K562 (cell line): Measurements from ENCODE around the gene SDCCAG8. TPM values are rescaled to one million over a fixed set of nuclear protein-coding genes. Genes with fewer than 3 reads are reported as not detected.

Source experiments
- ATAC-seq: fragments of 200-7000 bp; cut with Tn5 transposase; 3 replicates; pipeline ENCODE4 v1.9.1; 2020; ENCODE audit warnings: moderate library complexity
- BruUV-seq: library from RNA; stranded (reverse); fragments of 400-500 nt; replicated peaks from 2 replicates; lab custom pipeline; 2021; lab: Mats Ljungman, UMichigan
- CTCF ChIA-PET: fragments of 300-600 bp; formaldehyde crosslinking; extraction: SDS; loops from one replicate; lab custom pipeline; 2021; ENCODE audit warnings: low intra/inter-chr PET ratio; lab: Yijun Ruan, JAX
- POLR2A ChIA-PET: fragments of 300-600, 350-650 bp; sonication (Branson Sonifier 250); formaldehyde crosslinking; extraction: SDS; loops from one replicate; lab custom pipeline; 2021; ENCODE audit warnings: antibody characterized with exemption, inconsistent platforms; lab: Yijun Ruan, JAX
- DNase-seq, 4 experiments: peaks; one replicate each; pipeline versions ENCODE4 v3.0.0 to v3.0.0-alpha.2; 2011 to 2018; ENCODE audit warnings: low spot score in 3 of 4, mixed read lengths in 3 of 4; ENCODE audit errors: extremely low read depth in 1 of 4
- FAIRE-seq: peaks from 2 replicates; lab custom pipeline; 2011; peaks lifted over from hg19 to GRCh38; lab: Jason Lieb, UNC
- H2AFZ ChIP-seq: 2 replicates; pipeline ENCODE4 v1.6.0; 2011; ENCODE audit warnings: low read depth, low read length, control low read depth, inconsistent platforms
- H3K27ac ChIP-seq: fragments of 200-600 bp; 3 replicates; pipeline ENCODE4 v1.8.0; 2011; ENCODE audit warnings: low read depth, mild to moderate bottlenecking, control low read depth, inconsistent platforms, low read length, moderate library complexity, mixed read lengths; ENCODE audit errors: extremely low read depth
- H3K27me3 ChIP-seq, 2 experiments: fragments of 300-600 bp in 1 of 2; 2 replicates in 1 of 2; 3 replicates in 1 of 2; pipeline versions ENCODE4 v1.6.0 to v1.8.0; 2011; ENCODE audit warnings: inconsistent platforms in 2 of 2, low read length in 2 of 2, mild to moderate bottlenecking in 1 of 2, mixed read lengths in 1 of 2, moderate library complexity in 1 of 2; ENCODE audit not compliant: control insufficient read depth in 2 of 2, insufficient read depth in 2 of 2
- H3K36me3 ChIP-seq: fragments of 300-600 bp; 3 replicates; pipeline ENCODE4 v1.8.0; 2011; ENCODE audit warnings: mild to moderate bottlenecking, low read length, inconsistent platforms; ENCODE audit not compliant: control insufficient read depth, insufficient read depth
- H3K4me1 ChIP-seq, 2 experiments: fragments of 200-600 bp in 1 of 2; replicated peaks in 1 of 2; 2 replicates in 1 of 2; 3 replicates in 1 of 2; pipeline versions ENCODE4 v1.5.1 to v1.8.0; 2011; ENCODE audit warnings: inconsistent platforms in 2 of 2, low read length in 2 of 2, mild to moderate bottlenecking in 1 of 2, mixed read lengths in 1 of 2, moderate library complexity in 1 of 2; ENCODE audit not compliant: control insufficient read depth in 2 of 2, insufficient read depth in 2 of 2
- H3K4me2 ChIP-seq: 2 replicates; pipeline ENCODE4 v1.6.1; 2011; ENCODE audit warnings: low read length, control low read depth, inconsistent platforms, mixed read lengths; ENCODE audit not compliant: insufficient read depth
- H3K4me3 ChIP-seq: fragments of 200-600 bp; sonication (generic), shearing (Covaris generic); 2 replicates; pipeline ENCODE4 v1.5.1; 2016; ENCODE audit warnings: control low read depth, inconsistent platforms
- H3K79me2 ChIP-seq: fragments of 200-600 bp; 3 replicates; pipeline ENCODE4 v1.8.0; 2011; ENCODE audit warnings: low read length, inconsistent platforms; ENCODE audit not compliant: control insufficient read depth, insufficient read depth
- H3K9ac ChIP-seq, 2 experiments: 2 replicates each; pipeline versions ENCODE4 v1.6.0 to v1.6.1; 2011; ENCODE audit warnings: low read depth in 2 of 2, low read length in 2 of 2, control low read depth in 1 of 2, inconsistent platforms in 1 of 2, mild to moderate bottlenecking in 1 of 2, mixed read lengths in 1 of 2; ENCODE audit not compliant: insufficient read depth in 1 of 2
- H3K9me1 ChIP-seq: one replicate; pipeline ENCODE4 v1.6.0; 2011; ENCODE audit warnings: inconsistent platforms, mild to moderate bottlenecking, low read length, moderate library complexity; ENCODE audit not compliant: control insufficient read depth, insufficient read depth
- H3K9me3 ChIP-seq: replicated peaks from 2 replicates; pipeline ENCODE4 v1.5.1; 2011; ENCODE audit warnings: low read depth, low read length, inconsistent platforms; ENCODE audit not compliant: control insufficient read depth, insufficient read depth
- H4K20me1 ChIP-seq: replicated peaks from 2 replicates; pipeline ENCODE4 v1.6.1; 2011; ENCODE audit warnings: low read length, inconsistent platforms, mixed read lengths; ENCODE audit not compliant: control insufficient read depth, insufficient read depth
- BHLHE40 ChIP-seq: IDR thresholded peaks from 2 replicates; pipeline ENCODE4 v1.6.1; 2011; ENCODE audit warnings: low read length, improper control_type of control experiment
- CREBBP ChIP-seq: IDR thresholded peaks from one replicate; pipeline ENCODE4 v1.6.1; 2012; ENCODE audit warnings: low read depth, mild to moderate bottlenecking, control low read depth, inconsistent platforms, low read length
- HMBOX1 ChIP-seq: sonication (generic); IDR thresholded peaks from 2 replicates; pipeline ENCODE4 v1.6.1; 2016
- NR1H2 ChIP-seq: sonication (generic); formaldehyde crosslinking; IDR thresholded peaks from 2 replicates; pipeline ENCODE4 v1.4.0; 2020; ENCODE audit warnings: mild to moderate bottlenecking, missing genetic modification reagents
- SMARCB1 ChIP-seq: IDR thresholded peaks from 2 replicates; pipeline ENCODE4 v1.6.1; 2011; ENCODE audit warnings: improper control_type of control experiment, low read depth; ENCODE audit not compliant: insufficient read length
- TRIM25 ChIP-seq: fragments of 450-650 bp; IDR thresholded peaks from 2 replicates; pipeline ENCODE4 v1.7.0; 2016; ENCODE audit warnings: borderline replicate concordance
- ZFP91 ChIP-seq: sonication (generic); formaldehyde crosslinking; IDR thresholded peaks from 2 replicates; pipeline ENCODE4 v1.8.0; 2022; ENCODE audit warnings: mild to moderate bottlenecking, missing genetic modification reagents
- ZNF282 ChIP-seq: sonication (generic); formaldehyde crosslinking; IDR thresholded peaks from 2 replicates; pipeline ENCODE4 v1.8.1; 2023; ENCODE audit warnings: missing genetic modification reagents
- ZNF551 ChIP-seq: fragments of 250-450 bp; sonication (Bioruptor Pico); IDR thresholded peaks from 2 replicates; pipeline ENCODE4 v1.5.0; 2021; ENCODE audit warnings: mild to moderate bottlenecking, moderate library complexity
- ZNF586 ChIP-seq: fragments of 450-650 bp; formaldehyde crosslinking; conservative IDR thresholded peaks from 2 replicates; pipeline ENCODE4 v1.4.0; 2020; ENCODE audit warnings: mild to moderate bottlenecking, moderate library complexity
- WGBS: fragments of 100-300 bp; shearing (Covaris generic); methylation state at CpG from one replicate; pipeline ENCODE4 v1.1.6; 2016; ENCODE audit warnings: low coverage, mixed read lengths; ENCODE audit not compliant: insufficient coverage; ENCODE audit errors: missing lambda C conversion rate; 5-methylcytosine and 5-hydroxymethylcytosine counted together
- in situ Hi-C: fragments of 300-500 bp; cut with MboI; formaldehyde crosslinking; loops from 4 replicates; pipeline ENCODE4 v1.15.0; 2018; ENCODE audit warnings: inconsistent platforms, mixed read lengths
- intact Hi-C: fragments of 100-400 bp; cut with micrococcal nuclease; formaldehyde crosslinking; loops from 2 replicates; pipeline ENCODE4 v1.14.2; 2022
- polyA plus RNA-seq, 8 experiments: library from polyadenylated mRNA; depleted of rRNA in 4 of 8; stranded (reverse) in 5 of 8; unstranded in 3 of 8; fragments of >200 nt; fragmentation: Nextera tagmentation in 2 of 8; fragmentation: Illumina TruSeq in 1 of 8; extraction: Ambion mirVana in 2 of 8; extraction: Trizol in 1 of 8; gene quantifications; 2 replicates each; pipeline versions ENCODE4 v1.2.1 to v1.2.3, GENCODE V29; 2011 to 2014; ENCODE audit warnings: inconsistent platforms in 1 of 8, missing spikeins in 1 of 8
- total RNA-seq, 7 experiments: library from RNA; depleted of rRNA in 6 of 7; stranded (reverse); fragments of >200 nt in 6 of 7; fragmentation: Illumina TruSeq in 2 of 7; extraction: Trizol in 2 of 7; gene quantifications; 2 replicates each; pipeline versions ENCODE4 v1.2.1 to v1.2.3, GENCODE V29; 2011 to 2021; ENCODE audit warnings: low replicate concordance in 1 of 7

SDCCAG8 gene
- total and polyA plus RNA-seq, 9 of the 15 experiments (the other 6 are each of a cell fraction or from before 2014, with no cell fraction given), result 17.9 to 36.7 (median 25.4) TPM

GRCh38 chr1:243413431-243414151 lies 157.8 kb downstream of the SDCCAG8 start:
- CTCF ChIA-PET, result no interaction called here
- Histone ChIP-seq H3K36me3 (peaks cover 7% of the 10 kb centered on the region; the same call in 1 of the 3 replicates), H3K4me2 (no peak overlapping the region)
- intact Hi-C loops, result no loop called here
- DNase-seq, result no peak
- TF ChIP-seq SMARCB1 (no peak), BHLHE40 (no peak), CREBBP (no peak), ZFP91 (CRISPR knock-in tag) (no peak), NR1H2 (no peak), ZNF586 (CRISPR knock-in tag) (no peak), HMBOX1 (no peak), TRIM25 (no peak), ZNF551 (CRISPR knock-in tag) (no peak), ZNF282 (CRISPR knock-in tag) (no peak)
- TF ChIP-seq, all 486 proteins: peak for 0
- Histone ChIP-seq H3K9ac (no peak overlapping the region), H3K4me1 (no peaks in the 10 kb centered on the region), H3K27me3 (no peaks in the 10 kb centered on the region), H3K27ac (no peak overlapping the region), H3K79me2 (no peaks in the 10 kb centered on the region), H2AFZ (no peak overlapping the region), H3K4me3 (no peak overlapping the region), H3K9me3 (no peaks in the 10 kb centered on the region), H4K20me1 (no peaks in the 10 kb centered on the region), H3K9me1 (no peaks in the 10 kb centered on the region)
- 24% methylated on average over 8 of the region's 8 CpGs for WGBS
- POLR2A ChIA-PET, result interaction anchor here (1.0 kb wide), 1 partner anchor 8 kb away, joined by 3 read pairs; no protein-coding TSS in a partner anchor
- BruUV-seq, result no TSS peak
- in situ Hi-C loops, result no loop called here
- ATAC-seq, result no peak
- no peak for FAIRE-seq
